Suppressor macrophage treated with lipopolysaccharide for 1 hour (primary cell): Measurements from ENCODE around the gene DHRS3.

ENCODE experiments used
- DNase-seq, 3 donors: peaks; one replicate each; pipeline ENCODE4 v3.0.0-alpha.2; 2020 to 2022

The DHRS3 gene

GRCh38 chr1:12596007-12596821 lies 21.8 kb downstream of the DHRS3 start:
- peak; percentile 77 to 85 (median 80) for DNase-seq

GRCh38 chr1:12595757-12596006 lies 22.3 kb downstream of the DHRS3 start:
- no peak for DNase-seq

GRCh38 chr1:12594966-12595756 lies 22.8 kb downstream of the DHRS3 start:
- DNase-seq: peak; percentile 53 to 78 (median 57)

- no peak for DNase-seq
These were observed 23.5 kb downstream of the DHRS3 start for GRCh38 chr1:12594490-12594889.

- no peak for DNase-seq
These were observed 24.4 kb downstream of the DHRS3 start for GRCh38 chr1:12593621-12594066.

- no peak for DNase-seq
These were observed 25.5 kb downstream of the DHRS3 start for GRCh38 chr1:12592496-12592895.

- DNase-seq: no peak
These were observed 26.6 kb downstream of the DHRS3 start for GRCh38 chr1:12591267-12591938.

- DNase-seq: no peak
These were observed 29.3 kb downstream of the DHRS3 start for GRCh38 chr1:12588695-12589094.

- DNase-seq: no peak
These were observed 29.9 kb downstream of the DHRS3 start for GRCh38 chr1:12587981-12588640.

- no peak for DNase-seq
These were observed 31.8 kb downstream of the DHRS3 start for GRCh38 chr1:12585951-12586942.

- no peak for DNase-seq
These were observed 32.5 kb downstream of the DHRS3 start for GRCh38 chr1:12585536-12585935.

- no peak for DNase-seq
These were observed 33.0 kb downstream of the DHRS3 start for GRCh38 chr1:12584900-12585525.

- no peak for DNase-seq
These were observed 34.5 kb downstream of the DHRS3 start for GRCh38 chr1:12583484-12583883.

GRCh38 chr1:12582649-12583048 lies 35.4 kb downstream of the DHRS3 start:
- DNase-seq: no peak

GRCh38 chr1:12581179-12581578 lies 36.8 kb downstream of the DHRS3 start:
- DNase-seq: no peak

GRCh38 chr1:12580054-12580887 lies 37.7 kb downstream of the DHRS3 start:
- DNase-seq: peak in 1 of 3 donors; percentile 20

- no peak for DNase-seq
These were observed 39.1 kb downstream of the DHRS3 start for GRCh38 chr1:12578860-12579422.

GRCh38 chr1:12577020-12577419 lies 41.0 kb downstream of the DHRS3 start:
- no peak for DNase-seq

GRCh38 chr1:12574757-12575139 lies 43.3 kb downstream of the DHRS3 start:
- DNase-seq: no peak
